Transverse colon (tissue), 4 donors: ENCODE data around the gene TMEM171. TPM values are rescaled to one million over a fixed set of nuclear protein-coding genes. Genes with fewer than 3 reads are reported as not detected.

Source experiments
- DNase-seq: peaks from one replicate; pipeline ENCODE4 v3.0.0-alpha.2; 2019
- H3K27ac ChIP-seq, 4 donors: fragments of 200-600 bp; sonication (generic); 2 replicates each; pipeline ENCODE4 v1.5.1; 2016 to 2018; ENCODE audit warnings: inconsistent platforms in 4 of 4
- H3K27me3 ChIP-seq: fragments of 200-600 bp; sonication (generic); 2 replicates; pipeline ENCODE4 v1.5.1; 2017; ENCODE audit warnings: inconsistent platforms
- H3K36me3 ChIP-seq, 4 donors: fragments of 200-600 bp; sonication (generic); 2 replicates each; pipeline ENCODE4 v1.5.1; 2017 to 2019; ENCODE audit warnings: inconsistent platforms in 4 of 4
- H3K4me1 ChIP-seq, 4 donors: fragments of 200-600 bp; sonication (generic); 2 replicates each; pipeline ENCODE4 v1.5.1; 2017 to 2020; ENCODE audit warnings: inconsistent platforms in 4 of 4
- H3K4me3 ChIP-seq, 4 donors: fragments of 200-600 bp; sonication (generic); 1 replicate in 1 of 4; 2 replicates in 3 of 4; pipeline versions ENCODE4 v1.5.1 to v1.6.1; 2017 to 2019; ENCODE audit warnings: inconsistent platforms in 4 of 4
- H3K9me3 ChIP-seq, 2 donors: fragments of 200-600 bp; sonication (generic); 2 replicates each; pipeline ENCODE4 v1.5.1; 2017 to 2019; ENCODE audit warnings: inconsistent platforms in 2 of 2
- CTCF ChIP-seq, 5 experiments: fragments of 200-600 bp in 3 of 5; fragments of 450-650 bp in 2 of 5; sonication (generic) in 3 of 5; IDR thresholded peaks; 1 replicate in 2 of 5; 2 replicates in 3 of 5; pipeline ENCODE4 v1.5.1; 2016 to 2017; ENCODE audit warnings: antibody characterized with exemption in 5 of 5, inconsistent platforms in 3 of 5, mild to moderate bottlenecking in 2 of 5, moderate library complexity in 1 of 5
- EP300 ChIP-seq: sonication (generic); formaldehyde crosslinking; IDR thresholded peaks from one replicate; pipeline ENCODE4 v1.6.1; 2017; ENCODE audit warnings: antibody characterized with exemption, low read depth
- POLR2A ChIP-seq: fragments of 450-650 bp; IDR thresholded peaks from one replicate; pipeline ENCODE4 v1.6.1; 2016; ENCODE audit warnings: antibody characterized with exemption, mild to moderate bottlenecking, moderate library complexity
- POLR2AphosphoS5 ChIP-seq, 3 donors: sonication (generic); formaldehyde crosslinking; IDR thresholded peaks; one replicate each; pipeline ENCODE4 v1.6.1; 2016; ENCODE audit warnings: antibody characterized with exemption in 3 of 3
- WGBS, 2 donors: methylation state at CpG; one replicate each; pipeline ENCODE4 v1.1.5; 2018; ENCODE audit warnings: low coverage in 1 of 2; 5-methylcytosine and 5-hydroxymethylcytosine counted together
- in situ Hi-C, 4 donors: fragments of 200-750 bp; cut with MboI; loops; one replicate each; pipeline versions ENCODE4 v1.15.0 to v1.15.1; 2017; ENCODE audit warnings: low sequenced_read_pairs in 3 of 4, low pct_ligation_motif_present in 1 of 4, low pct_unique_long_range_greater_than_20kb in 1 of 4
- intact Hi-C: fragments of 100-400 bp; cut with DNase I; formaldehyde crosslinking; loops from one replicate; pipeline ENCODE4 v1.15.1; 2023; ENCODE audit warnings: low total_unique reads
- total RNA-seq, 4 donors: library from RNA; depleted of rRNA; stranded (reverse); fragments of >200 nt; gene quantifications; one replicate each; pipeline ENCODE4 v1.1.0, GENCODE V29; 2016

Gene TMEM171
- total RNA-seq, 4 donors from 2014 or later: 32.8 to 179 (median 114) TPM

- intact Hi-C loops (no loop called here), in situ Hi-C loops (no loop called here)
- 87% methylated on average over 3 to 10 of the region's 10 CpGs for WGBS, 2 donors
- no peak for TF ChIP-seq EP300
- TF ChIP-seq CTCF (IDR thresholded peaks at IDR 0.05): no peak
- no peak for TF ChIP-seq POLR2A
- no peak for TF ChIP-seq POLR2AphosphoS5 (IDR thresholded peaks at IDR 0.05)
- H3K36me3 ChIP-seq: no peaks in the 10 kb centered on the region
- H3K4me1 ChIP-seq: peaks cover 0 to 11% (median 4%) of the 10 kb centered on the region in 4 donors
- H3K4me3 ChIP-seq: no peak overlapping the region
- H3K9me3 ChIP-seq: no peaks in the 10 kb centered on the region
- no peak for DNase-seq
- no peaks in the 10 kb centered on the region for H3K27me3 ChIP-seq
- H3K27ac ChIP-seq: no peak overlapping the region
Observed at GRCh38 chr5:73137563-73138530, 17.5 kb downstream of the TMEM171 start.

GRCh38 chr5:73139485-73139884, 19.1 kb downstream of the TMEM171 start:
- Histone ChIP-seq H3K9me3 (no peaks in the 10 kb centered on the region), H3K4me3 (no peak overlapping the region), H3K36me3 (no peaks in the 10 kb centered on the region), H3K27me3 (no peaks in the 10 kb centered on the region), H3K4me1 (peaks cover 0 to 5% (median 1%) of the 10 kb centered on the region in 4 donors), H3K27ac (no peak overlapping the region)
- no peak for TF ChIP-seq CTCF (IDR thresholded peaks at IDR 0.05)
- in situ Hi-C loops: no loop called here
- intact Hi-C loops: no loop called here
- DNase-seq: no peak
- 51 to 64% methylated on average over 3 of the region's 3 CpGs for WGBS, 2 donors

DNA sequence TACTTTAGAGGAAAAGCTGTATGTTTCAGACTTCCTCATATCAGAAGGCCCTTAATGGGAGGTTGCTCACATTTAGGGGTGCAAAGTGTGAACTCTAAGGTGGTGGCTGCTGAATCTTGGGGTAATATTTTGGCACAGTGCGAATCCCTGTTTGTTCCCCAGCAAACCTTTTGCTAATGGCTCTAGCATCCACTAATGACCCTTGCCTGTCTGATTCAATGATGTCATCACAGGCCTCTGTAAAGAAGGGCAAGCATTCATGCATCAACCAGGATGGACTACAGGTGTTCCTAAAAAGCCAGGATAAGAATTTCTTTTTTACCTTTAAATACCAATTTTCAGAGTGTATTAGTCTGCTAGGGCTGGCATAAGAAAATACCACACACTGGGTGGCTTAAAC, 20.4 kb downstream of the TMEM171 start:
- in situ Hi-C loops: no loop called here
- Histone ChIP-seq H3K9me3 (no peaks in the 10 kb centered on the region), H3K27me3 (no peaks in the 10 kb centered on the region), H3K27ac (no peak overlapping the region), H3K4me3 (no peak overlapping the region), H3K4me1 (peaks cover 0 to 5% (median 1%) of the 10 kb centered on the region in 4 donors), H3K36me3 (no peaks in the 10 kb centered on the region)
- no peak for DNase-seq
- TF ChIP-seq POLR2AphosphoS5 (IDR thresholded peaks at IDR 0.05) (no peak), CTCF (IDR thresholded peaks at IDR 0.05) (no peak), EP300 (no peak), POLR2A (no peak)
- WGBS, 2 donors: 80 to 95% methylated on average over 1 of the region's 1 CpG
- intact Hi-C loops: no loop called here

- WGBS, 2 donors: 66% methylated on average over 5 to 8 of the region's 8 CpGs
- Histone ChIP-seq H3K4me1 (peaks cover 0 to 5% (median 1%) of the 10 kb centered on the region in 4 donors), H3K27ac (no peak overlapping the region), H3K4me3 (no peak overlapping the region), H3K9me3 (no peaks in the 10 kb centered on the region), H3K36me3 (no peaks in the 10 kb centered on the region), H3K27me3 (no peaks in the 10 kb centered on the region)
- intact Hi-C loops: no loop called here
- DNase-seq: no peak
- in situ Hi-C loops: no loop called here
- TF ChIP-seq EP300 (no peak), CTCF (IDR thresholded peaks at IDR 0.05) (no peak), POLR2AphosphoS5 (IDR thresholded peaks at IDR 0.05) (no peak), POLR2A (no peak)
Observed at GRCh38 chr5:73142035-73142434, 21.7 kb downstream of the TMEM171 start.
